PFSK-1 (cell line): ENCODE data around the gene COX6B2.

Experiments used
- FOXP2 ChIP-seq: optimal IDR thresholded peaks from 2 replicates; pipeline ENCODE3; 2011; ENCODE audit warnings: borderline replicate concordance, control low read depth, inconsistent platforms; ENCODE audit not compliant: insufficient read depth; ENCODE audit errors: extremely low read length, extremely low read depth
- POLR2AphosphoS5 ChIP-seq: IDR thresholded peaks from 2 replicates; pipeline ENCODE4 v1.6.1; 2012; ENCODE audit warnings: low read depth, mild to moderate bottlenecking, control low read depth, low read length, moderate library complexity
- REST ChIP-seq, 2 experiments: IDR thresholded peaks; 2 replicates each; pipeline versions ENCODE4 v1.6.1 to v1.8.0; 2011 to 2012; ENCODE audit warnings: low read depth in 2 of 2, low read length in 2 of 2, control low read depth in 1 of 2, inconsistent platforms in 1 of 2, mild to moderate bottlenecking in 1 of 2, moderate library complexity in 1 of 2; ENCODE audit not compliant: insufficient read depth in 1 of 2
- SIN3A ChIP-seq: IDR thresholded peaks from 2 replicates; pipeline ENCODE4 v1.6.1; 2012; ENCODE audit warnings: mild to moderate bottlenecking, low read length, moderate library complexity, borderline replicate concordance; ENCODE audit not compliant: insufficient read depth
- TAF1 ChIP-seq: IDR thresholded peaks from 2 replicates; pipeline ENCODE4 v1.6.1; 2012; ENCODE audit warnings: low read length, control low read depth, borderline replicate concordance; ENCODE audit not compliant: insufficient read depth

Gene COX6B2

GRCh38 chr19:55358943-55359908 lies 4.7 kb upstream of the COX6B2 start:
- TF ChIP-seq REST (IDR thresholded peaks at IDR 0.05; ENCODE audit: insufficient read depth in 1 of 2, low read depth in 2 of 2, low read length in 2 of 2), result no peak

- TF ChIP-seq POLR2AphosphoS5, result no peak
- no peak for TF ChIP-seq FOXP2
- no peak for TF ChIP-seq TAF1
- TF ChIP-seq SIN3A, result no peak
- no peak for TF ChIP-seq REST (IDR thresholded peaks at IDR 0.05; ENCODE audit: insufficient read depth in 1 of 2, low read depth in 2 of 2, low read length in 2 of 2)
These were observed 4.0 kb upstream of the COX6B2 start for GRCh38 chr19:55358493-55358892.

GRCh38 chr19:55355213-55355821 lies 798 bp upstream of the COX6B2 start:
- TF ChIP-seq FOXP2 (no peak), SIN3A (no peak), POLR2AphosphoS5 (no peak), TAF1 (no peak), REST (IDR thresholded peaks at IDR 0.05; ENCODE audit: insufficient read depth in 1 of 2, low read depth in 2 of 2, low read length in 2 of 2) (no peak)

- TF ChIP-seq POLR2AphosphoS5 (no peak), REST (IDR thresholded peaks at IDR 0.05; ENCODE audit: insufficient read depth in 1 of 2, low read depth in 2 of 2, low read length in 2 of 2) (no peak), FOXP2 (no peak), TAF1 (no peak), SIN3A (no peak)
These were observed 469 bp downstream of the COX6B2 start for GRCh38 chr19:55353803-55354697.
